ENCODE data around the gene CACNA1C.

The CACNA1C gene

GRCh38 chr12:2052826-2053678 lies at the start of gene CACNA1C:
Gene CACNA1C (plus strand): TSS chr12:2052987. CDS start chr12:2053563, 576 bp downstream.
- DNase-seq (ENCODE audit: low read depth): no peak

GRCh38 chr12:2003676-2004112 lies 49.1 kb upstream of the CACNA1C start:
- DNase-seq (ENCODE audit: low read depth): no peak

GRCh38 chr12:2004113-2004929 lies 48.5 kb upstream of the CACNA1C start, which contains the start of gene DCP1B:
Gene DCP1B (minus strand): TSS chr12:2004457. CDS start chr12:2004431, 26 bp downstream.
- peak; percentile 83 for DNase-seq (ENCODE audit: low read depth)

GRCh38 chr12:2008677-2009076 lies 44.1 kb upstream of the CACNA1C start:
- no peak for DNase-seq (ENCODE audit: low read depth)

- DNase-seq (ENCODE audit: low read depth): no peak
Observed at GRCh38 chr12:2009623-2010022, 43.2 kb upstream of the CACNA1C start.

- no peak for DNase-seq (ENCODE audit: low read depth)
Observed at GRCh38 chr12:2011643-2012607, 40.9 kb upstream of the CACNA1C start.

- DNase-seq (ENCODE audit: low read depth): no peak
Observed at GRCh38 chr12:2013086-2013485, 39.7 kb upstream of the CACNA1C start.

- no peak for DNase-seq (ENCODE audit: low read depth)
Observed at GRCh38 chr12:2013527-2014223, 39.1 kb upstream of the CACNA1C start.

GRCh38 chr12:2014231-2014630 lies 38.6 kb upstream of the CACNA1C start:
- no peak for DNase-seq (ENCODE audit: low read depth)

- DNase-seq (ENCODE audit: low read depth): no peak
Observed at GRCh38 chr12:2016862-2017545, 35.8 kb upstream of the CACNA1C start.

GRCh38 chr12:2017546-2018337 lies 35.0 kb upstream of the CACNA1C start:
- DNase-seq (ENCODE audit: low read depth): no peak

- DNase-seq (ENCODE audit: low read depth): no peak
Observed at GRCh38 chr12:2018391-2018790, 34.4 kb upstream of the CACNA1C start.

- DNase-seq (ENCODE audit: low read depth): no peak
Observed at GRCh38 chr12:2019126-2019525, 33.7 kb upstream of the CACNA1C start.

GRCh38 chr12:2020511-2020910 lies 32.3 kb upstream of the CACNA1C start:
- DNase-seq (ENCODE audit: low read depth): no peak

- no peak for DNase-seq (ENCODE audit: low read depth)
Observed at GRCh38 chr12:2023365-2023764, 29.4 kb upstream of the CACNA1C start.

- DNase-seq (ENCODE audit: low read depth): no peak
Observed at GRCh38 chr12:2027351-2027750, 25.4 kb upstream of the CACNA1C start.

GRCh38 chr12:2029851-2030250 lies 22.9 kb upstream of the CACNA1C start:
- DNase-seq (ENCODE audit: low read depth): no peak

- DNase-seq (ENCODE audit: low read depth): no peak
Observed at GRCh38 chr12:2032506-2032905, 20.3 kb upstream of the CACNA1C start.

GRCh38 chr12:2034633-2035430 lies 18.0 kb upstream of the CACNA1C start:
- DNase-seq (ENCODE audit: low read depth): peak; percentile 66
